HG02852 (cell line): ENCODE data around the gene NEDD9.
A peak's percentile ranks its signal among the peaks of the same experiment; 100 is the strongest.

Experiments used
- ATAC-seq: cut with Tn5 transposase; IDR thresholded peaks from one replicate; pipeline ENCODE4 v1.9.1; 2021; ENCODE audit warnings: mild to moderate bottlenecking, moderate library complexity; ENCODE audit not compliant: unreplicated experiment

Gene NEDD9

GRCh38 chr6:11232193-11232769 is at the start of gene NEDD9:
TSS of gene NEDD9 (minus strand) at chr6:11232668. CDS start at chr6:11232515, 153 bp downstream.
- ATAC-seq = peak; percentile 99

GRCh38 chr6:11282245-11282644 is 49.8 kb upstream of the NEDD9 start:
- ATAC-seq = no peak

- ATAC-seq = no peak
These were observed 47.9 kb upstream of the NEDD9 start for GRCh38 chr6:11280394-11280793.

DNA sequence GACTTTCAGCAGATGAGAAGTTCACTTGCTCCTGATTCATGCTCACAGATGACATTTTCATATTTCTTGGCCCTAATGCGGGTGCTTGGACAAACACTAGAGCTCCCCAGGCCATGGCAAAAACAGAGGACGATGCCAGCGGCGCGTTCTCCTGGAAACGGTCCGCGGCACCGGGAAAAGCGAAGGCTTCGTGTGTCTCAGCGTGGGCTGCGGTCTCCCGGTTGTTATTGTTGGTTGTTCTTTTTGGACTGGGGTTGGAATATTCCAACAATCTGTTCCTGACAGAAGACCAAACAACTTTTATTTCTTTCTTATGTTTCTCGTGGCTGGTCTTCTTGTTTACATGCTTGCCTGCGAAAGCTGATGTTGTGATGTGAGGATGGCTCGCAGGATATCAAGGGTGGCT is 46.8 kb upstream of the NEDD9 start:
- no peak for ATAC-seq

DNA sequence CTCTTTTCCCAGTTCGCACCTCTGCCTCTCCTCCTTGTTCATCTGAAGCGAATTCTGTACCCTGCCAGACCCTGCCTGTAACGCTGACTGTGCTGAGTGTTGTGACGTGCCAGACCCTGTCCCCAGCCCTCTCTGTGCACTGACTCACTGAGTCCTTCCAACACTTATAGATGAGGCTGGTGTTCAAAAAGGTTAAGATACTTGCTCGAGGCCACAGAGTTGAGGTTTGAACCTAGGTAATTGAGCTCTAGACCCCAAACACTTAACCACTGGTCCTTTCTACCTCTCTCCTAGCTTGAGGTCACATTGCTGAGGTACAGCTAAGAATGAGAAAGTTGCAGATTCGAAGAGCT is 45.7 kb upstream of the NEDD9 start:
- no peak for ATAC-seq

DNA sequence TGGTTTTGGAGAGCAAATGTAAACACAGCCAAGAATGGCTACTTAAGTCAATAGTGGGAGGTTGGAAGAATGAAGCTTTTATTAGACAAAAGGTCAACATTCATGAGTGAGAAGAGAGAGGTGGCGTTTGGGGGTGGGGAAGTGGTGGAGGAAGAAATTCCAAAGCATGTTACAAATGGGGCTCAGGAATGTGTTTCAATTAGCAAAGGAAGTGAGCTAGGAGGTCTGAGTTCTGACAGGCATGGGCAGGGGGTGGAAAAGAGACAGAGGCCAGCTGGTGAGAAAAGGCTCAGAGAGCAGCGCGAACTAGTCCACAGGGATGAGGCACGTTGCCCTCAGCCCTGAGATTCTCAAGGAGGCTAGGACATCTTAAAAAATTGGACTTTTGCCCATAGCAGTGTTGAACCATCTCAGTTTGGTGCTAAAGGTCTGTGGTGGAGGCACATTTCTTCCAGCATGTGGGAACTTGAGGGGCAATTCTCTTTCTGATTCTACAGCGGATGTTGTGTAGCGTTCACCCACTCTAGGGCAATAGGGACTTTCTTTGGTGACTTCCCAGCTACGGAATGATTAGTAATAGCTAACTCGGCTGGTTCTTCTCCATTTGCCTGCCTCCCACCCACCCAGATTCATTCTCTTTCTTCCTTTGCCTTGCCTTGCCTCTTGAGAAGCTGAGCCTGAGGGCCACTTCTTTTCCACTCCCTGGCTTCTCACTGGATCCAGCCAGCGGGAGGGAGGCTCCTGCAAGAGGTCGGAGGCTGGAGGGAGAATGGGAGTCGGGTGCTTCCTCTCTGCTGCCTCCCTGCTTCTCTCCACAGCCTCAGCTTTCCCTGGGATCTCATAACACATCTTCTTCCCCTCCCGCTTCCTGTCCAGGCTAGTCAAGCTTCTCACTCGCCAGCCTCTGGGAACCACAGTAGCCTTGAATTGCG is 45.1 kb upstream of the NEDD9 start:
- ATAC-seq = peak; percentile 61

GRCh38 chr6:11276911-11277274 is 44.4 kb upstream of the NEDD9 start:
- no peak for ATAC-seq

DNA sequence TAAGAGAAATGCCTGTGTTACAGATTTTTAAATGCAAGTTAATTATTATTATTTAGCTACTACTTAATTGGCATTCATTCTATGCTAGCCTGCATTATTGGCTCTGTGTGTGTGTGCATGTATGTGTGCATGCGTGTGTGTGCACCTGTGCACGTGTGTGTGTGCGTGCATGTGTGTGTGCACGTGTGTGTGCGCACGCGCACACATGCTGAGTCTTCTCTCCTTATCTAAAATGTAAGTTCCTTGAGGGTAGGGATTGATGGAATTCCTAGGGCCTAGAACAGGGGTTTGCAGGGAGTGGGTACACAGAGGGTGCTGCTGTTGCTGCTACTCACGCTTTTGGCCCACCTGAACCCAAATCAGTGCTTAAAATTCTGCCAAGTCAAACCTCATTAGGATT is 43.8 kb upstream of the NEDD9 start:
- ATAC-seq = no peak

GRCh38 chr6:11275598-11275997 is 43.1 kb upstream of the NEDD9 start:
- peak; percentile 70 for ATAC-seq

GRCh38 chr6:11273406-11274065 is 41.1 kb upstream of the NEDD9 start:
- ATAC-seq = no peak

- no peak for ATAC-seq
These were observed 40.2 kb upstream of the NEDD9 start for GRCh38 chr6:11272491-11273192.

DNA sequence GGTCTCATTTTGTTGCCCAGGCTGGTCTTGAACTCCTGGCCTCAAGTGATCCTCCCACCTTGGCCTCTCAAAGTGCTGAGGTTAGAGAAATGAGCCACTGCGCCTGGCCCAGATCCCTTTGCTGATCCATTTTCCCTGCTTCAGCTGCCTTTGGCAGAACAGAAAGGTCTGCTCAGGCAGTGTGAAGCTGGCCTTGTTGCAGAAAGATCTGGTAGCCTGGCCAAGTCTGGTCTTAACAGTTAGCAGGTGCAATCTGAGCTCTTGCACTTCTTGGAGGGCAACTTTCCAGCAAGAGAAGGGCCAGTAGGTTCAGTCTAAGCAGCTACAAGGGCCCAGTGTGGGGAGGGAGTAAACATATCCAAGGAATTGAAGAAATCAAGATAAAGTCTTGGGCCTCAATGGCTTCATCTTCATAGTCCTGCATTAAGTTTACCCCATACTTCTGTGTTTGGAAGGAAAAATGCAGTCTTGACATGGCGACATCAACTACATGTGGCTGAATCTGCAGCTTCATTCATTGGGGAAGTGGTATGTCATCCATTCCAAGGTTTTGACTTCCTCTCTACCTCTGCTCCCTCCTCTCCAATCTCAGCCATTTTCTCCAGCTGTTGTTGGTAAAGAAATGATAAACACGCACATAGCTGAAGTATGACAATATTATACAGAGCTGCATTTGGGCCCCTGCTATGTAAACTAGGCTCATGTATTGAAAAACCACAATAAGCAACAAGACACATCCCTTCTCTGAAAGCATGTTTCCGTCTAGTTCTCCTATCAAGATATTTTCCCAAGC is 39.0 kb upstream of the NEDD9 start:
- no peak for ATAC-seq

- no peak for ATAC-seq
These were observed 37.9 kb upstream of the NEDD9 start for GRCh38 chr6:11270030-11271027.

GRCh38 chr6:11268978-11269377 is 36.5 kb upstream of the NEDD9 start:
- no peak for ATAC-seq

DNA sequence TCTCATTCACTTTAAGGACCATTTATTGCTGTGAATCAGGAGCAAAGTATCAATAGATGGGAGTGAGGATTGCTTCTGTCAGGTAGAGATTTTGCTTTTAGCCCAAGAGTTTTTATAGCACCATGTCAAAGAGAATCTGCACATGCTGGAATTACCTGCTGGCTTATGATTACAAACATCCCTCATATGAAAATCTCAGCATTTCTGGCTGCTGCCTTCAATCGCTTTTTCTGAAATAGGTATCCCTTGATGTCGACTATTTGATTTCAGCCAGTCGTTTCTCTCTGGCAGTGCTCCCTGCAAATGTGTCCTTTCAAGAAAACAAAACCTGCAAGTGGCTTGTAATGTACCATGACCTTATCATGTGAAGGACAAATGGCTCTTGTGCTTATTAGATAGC is 34.5 kb upstream of the NEDD9 start:
- ATAC-seq = no peak

DNA sequence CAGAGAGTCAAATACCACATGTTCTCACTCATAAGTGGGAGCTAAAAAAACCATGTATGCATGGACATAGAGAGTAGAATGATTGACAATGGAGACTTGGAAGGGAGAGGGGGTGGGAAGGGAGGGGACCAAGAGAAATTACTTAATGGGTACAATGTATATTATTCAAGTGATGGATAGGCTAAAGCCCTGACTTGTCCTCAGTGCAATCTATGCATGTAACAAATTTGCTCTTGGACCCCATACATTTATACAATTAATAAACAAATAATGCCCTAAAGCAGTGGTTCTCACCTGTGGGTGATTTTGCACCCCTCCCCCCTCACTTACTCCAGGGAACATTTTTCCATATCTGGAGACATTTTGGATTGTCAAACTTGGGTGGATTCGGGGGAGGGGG is 33.5 kb upstream of the NEDD9 start:
- ATAC-seq = no peak

DNA sequence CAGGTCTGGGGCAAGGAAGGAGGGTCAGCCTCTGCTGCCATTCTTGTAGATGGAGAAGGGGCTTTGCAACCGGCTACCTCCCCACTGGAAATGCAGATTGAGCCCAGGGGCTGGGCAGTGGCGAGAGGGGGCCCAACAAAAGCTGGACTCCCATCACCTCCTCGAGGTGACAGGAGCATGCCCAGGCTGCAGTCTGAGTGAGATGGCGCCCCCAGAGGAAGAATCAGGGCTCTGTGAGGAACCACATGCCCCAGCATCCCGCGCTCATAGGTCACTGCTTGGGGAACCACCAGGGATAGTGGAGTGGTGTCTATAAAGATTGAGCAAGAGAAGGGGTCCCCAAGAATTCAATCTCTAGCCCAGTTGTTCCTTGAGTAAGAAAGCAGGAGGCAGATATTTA is 31.6 kb upstream of the NEDD9 start:
- no peak for ATAC-seq

GRCh38 chr6:11263291-11263775 is 30.9 kb upstream of the NEDD9 start:
- ATAC-seq = no peak

GRCh38 chr6:11262242-11262641 is 29.8 kb upstream of the NEDD9 start:
- ATAC-seq = no peak
